Nephron (organoid): ENCODE measurements around the gene SPINT4.
"Not testable (repeated sequence)": the region's sequence is repeated elsewhere in the genome, so short reads cannot be mapped to it uniquely, and the experiment has no call there.

Source experiments
- H3K27ac Mint-ChIP-seq, 3 experiments: 2 replicates each; pipeline ENCODE4 v1.8.0; 2020; ENCODE audit warnings: mixed read lengths in 3 of 3, mild to moderate bottlenecking in 2 of 3, moderate library complexity in 1 of 3
- H3K27me3 Mint-ChIP-seq: 2 replicates; pipeline ENCODE4 v1.8.0; 2021; ENCODE audit warnings: low read depth, mild to moderate bottlenecking, moderate library complexity, mixed read lengths
- H3K36me3 Mint-ChIP-seq: 2 replicates; pipeline ENCODE4 v1.8.0; 2020; ENCODE audit warnings: low read depth, mixed read lengths
- H3K4me1 Mint-ChIP-seq: 2 replicates; pipeline ENCODE4 v1.8.0; 2020; ENCODE audit warnings: mixed read lengths
- H3K4me3 Mint-ChIP-seq, 3 experiments: 2 replicates each; pipeline ENCODE4 v1.8.0; 2020; ENCODE audit warnings: mild to moderate bottlenecking in 3 of 3, mixed read lengths in 3 of 3, moderate library complexity in 2 of 3
- H3K9me3 Mint-ChIP-seq: 2 replicates; pipeline ENCODE4 v1.8.0; 2020; ENCODE audit warnings: mixed read lengths
- CTCF ChIP-seq, 3 experiments: fragments of 200-600 bp; sonication (generic); IDR thresholded peaks; one replicate each; pipeline ENCODE4 v1.5.0; 2021; ENCODE audit warnings: antibody characterized with exemption in 3 of 3; ENCODE audit not compliant: unreplicated experiment in 3 of 3

The SPINT4 gene

GRCh38 chr20:45752746-45753145, 30.6 kb downstream of the SPINT4 start:
- no peak overlapping the region for H3K27ac Mint-ChIP-seq
- H3K27me3 Mint-ChIP-seq: peaks cover 8% of the 10 kb centered on the region
- H3K4me3 Mint-ChIP-seq: no peak overlapping the region
- H3K36me3 Mint-ChIP-seq: no peaks in the 10 kb centered on the region
- no peaks in the 10 kb centered on the region for H3K4me1 Mint-ChIP-seq
- no peak for TF ChIP-seq CTCF (IDR thresholded peaks at IDR 0.05; ENCODE audit: unreplicated experiment in 3 of 3)
- H3K9me3 Mint-ChIP-seq: peaks cover 9% of the 10 kb centered on the region

- Mint-ChIP-seq H3K36me3 (no peaks in the 10 kb centered on the region), H3K27ac (no peak overlapping the region), H3K9me3 (peaks cover 15% of the 10 kb centered on the region), H3K4me3 (no peak overlapping the region), H3K27me3 (no peaks in the 10 kb centered on the region), H3K4me1 (no peaks in the 10 kb centered on the region)
- TF ChIP-seq CTCF (IDR thresholded peaks at IDR 0.05; ENCODE audit: unreplicated experiment in 3 of 3): no peak
These were observed 35.9 kb downstream of the SPINT4 start for GRCh38 chr20:45758096-45758495.

GRCh38 chr20:45759921-45760320, 37.8 kb downstream of the SPINT4 start:
- not testable (repeated sequence) for H3K27me3 Mint-ChIP-seq, H3K4me1 Mint-ChIP-seq, H3K4me3 Mint-ChIP-seq, H3K36me3 Mint-ChIP-seq, H3K27ac Mint-ChIP-seq
- peaks cover 12% of the 10 kb centered on the region for H3K9me3 Mint-ChIP-seq

- not testable (repeated sequence) for H3K27me3 Mint-ChIP-seq, H3K4me1 Mint-ChIP-seq, H3K36me3 Mint-ChIP-seq, H3K9me3 Mint-ChIP-seq, H3K4me3 Mint-ChIP-seq, H3K27ac Mint-ChIP-seq
These were observed 39.8 kb downstream of the SPINT4 start for GRCh38 chr20:45761966-45762365.

GRCh38 chr20:45764618-45765282, 42.6 kb downstream of the SPINT4 start:
- H3K36me3 Mint-ChIP-seq, H3K4me3 Mint-ChIP-seq, H3K9me3 Mint-ChIP-seq, H3K27ac Mint-ChIP-seq, H3K27me3 Mint-ChIP-seq, H3K4me1 Mint-ChIP-seq: not testable (repeated sequence)

GRCh38 chr20:45765307-45765875, 43.2 kb downstream of the SPINT4 start:
- H3K9me3 Mint-ChIP-seq: peaks cover 3% of the 10 kb centered on the region
- H3K27ac Mint-ChIP-seq: no peak overlapping the region
- no peak overlapping the region for H3K4me3 Mint-ChIP-seq
- peaks cover 5% of the 10 kb centered on the region for H3K27me3 Mint-ChIP-seq
- H3K4me1 Mint-ChIP-seq: no peaks in the 10 kb centered on the region
- TF ChIP-seq CTCF (IDR thresholded peaks at IDR 0.05; ENCODE audit: unreplicated experiment in 3 of 3): no peak
- H3K36me3 Mint-ChIP-seq: no peaks in the 10 kb centered on the region

GRCh38 chr20:45765980-45766379, 43.8 kb downstream of the SPINT4 start:
- Mint-ChIP-seq H3K9me3 (no peaks in the 10 kb centered on the region), H3K36me3 (no peaks in the 10 kb centered on the region), H3K4me3 (no peak overlapping the region), H3K4me1 (peaks cover 2% of the 10 kb centered on the region), H3K27ac (no peak overlapping the region), H3K27me3 (peaks cover 5% of the 10 kb centered on the region)
- no peak for TF ChIP-seq CTCF (IDR thresholded peaks at IDR 0.05; ENCODE audit: unreplicated experiment in 3 of 3)
